GM21723 (cell line): ENCODE results near the gene IL23A.
"Not testable (repeated sequence)": the region's sequence is repeated elsewhere in the genome, so short reads cannot be mapped to it uniquely, and the experiment has no call there.

Experiments
- ATAC-seq: cut with Tn5 transposase; IDR thresholded peaks from one replicate; pipeline ENCODE4 v1.9.1; 2021; ENCODE audit warnings: mild to moderate bottlenecking, moderate library complexity; ENCODE audit not compliant: unreplicated experiment

IL23A gene, protein sequence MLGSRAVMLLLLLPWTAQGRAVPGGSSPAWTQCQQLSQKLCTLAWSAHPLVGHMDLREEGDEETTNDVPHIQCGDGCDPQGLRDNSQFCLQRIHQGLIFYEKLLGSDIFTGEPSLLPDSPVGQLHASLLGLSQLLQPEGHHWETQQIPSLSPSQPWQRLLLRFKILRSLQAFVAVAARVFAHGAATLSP

DNA sequence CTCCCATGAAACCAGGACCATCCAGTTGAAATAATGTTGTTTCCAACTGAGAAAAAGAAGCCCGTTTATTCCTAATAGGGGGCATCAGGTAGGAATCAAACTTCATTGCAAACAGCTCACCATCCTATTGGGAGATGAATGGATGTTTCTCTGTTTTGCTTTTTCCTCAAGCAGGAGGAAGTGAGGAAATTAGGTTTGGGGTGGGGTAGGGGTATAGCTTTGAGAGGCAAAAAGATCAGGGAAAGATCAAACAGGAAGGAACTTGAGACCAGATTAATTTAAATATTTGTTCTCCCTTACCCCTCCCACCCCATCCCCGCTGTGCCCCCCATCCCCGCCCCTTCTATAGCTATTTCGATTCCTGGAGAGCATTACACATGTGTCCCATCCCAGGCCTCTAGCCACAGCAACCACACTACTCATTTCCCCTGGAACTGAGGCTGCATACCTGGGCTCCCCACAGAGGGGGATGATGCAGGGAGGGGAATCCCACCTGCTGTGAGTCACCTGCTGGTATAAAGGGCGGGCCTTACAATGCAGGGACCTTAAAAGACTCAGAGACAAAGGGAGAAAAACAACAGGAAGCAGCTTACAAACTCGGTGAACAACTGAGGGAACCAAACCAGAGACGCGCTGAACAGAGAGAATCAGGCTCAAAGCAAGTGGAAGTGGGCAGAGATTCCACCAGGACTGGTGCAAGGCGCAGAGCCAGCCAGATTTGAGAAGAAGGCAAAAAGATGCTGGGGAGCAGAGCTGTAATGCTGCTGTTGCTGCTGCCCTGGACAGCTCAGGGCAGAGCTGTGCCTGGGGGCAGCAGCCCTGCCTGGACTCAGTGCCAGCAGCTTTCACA, at the start of gene IL23A:
TSS of gene IL23A (plus strand) at position 577 of the 850 bp plus-strand sequence. CDS start at position 738, 161 bp downstream.
- ATAC-seq, result peak; percentile 37

DNA sequence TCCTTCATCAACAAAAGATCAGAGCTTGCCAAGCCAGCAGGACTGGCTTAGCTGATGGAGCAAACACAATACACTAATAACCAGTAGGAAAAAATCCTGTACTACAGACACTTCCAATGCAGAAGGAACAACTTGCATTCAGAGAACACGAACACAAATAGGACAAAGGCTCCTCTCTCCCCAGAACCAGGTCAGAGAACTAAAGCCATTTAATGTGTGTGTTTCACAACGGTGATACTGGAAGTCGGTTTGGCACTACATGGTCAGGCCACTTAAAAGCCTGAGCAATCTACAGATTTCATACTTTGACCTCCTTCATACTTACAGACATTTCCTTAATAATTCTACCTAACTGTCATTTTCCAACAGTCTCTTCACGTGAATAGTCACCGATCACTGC, 44.9 kb upstream of the IL23A start:
- no peak for ATAC-seq

DNA sequence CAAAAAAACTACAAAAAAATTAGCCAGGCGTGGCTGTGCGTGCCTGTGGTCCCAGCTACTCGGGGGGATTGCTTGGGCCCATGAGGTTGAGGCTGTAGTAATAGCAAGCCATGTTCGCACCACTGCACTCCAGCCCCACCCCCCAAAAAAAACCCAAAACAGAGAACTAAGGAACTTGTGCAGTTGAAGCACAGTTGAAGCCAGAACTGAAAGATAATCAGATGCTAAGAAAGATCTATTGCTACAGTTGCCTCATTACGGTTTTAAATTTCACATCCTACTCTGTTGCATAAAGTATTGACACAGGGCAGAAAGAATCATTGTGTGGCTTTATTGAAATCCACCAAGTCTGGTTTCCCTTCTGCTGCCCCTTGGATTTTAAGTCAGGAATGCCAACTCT, 42.4 kb upstream of the IL23A start:
- no peak for ATAC-seq

DNA sequence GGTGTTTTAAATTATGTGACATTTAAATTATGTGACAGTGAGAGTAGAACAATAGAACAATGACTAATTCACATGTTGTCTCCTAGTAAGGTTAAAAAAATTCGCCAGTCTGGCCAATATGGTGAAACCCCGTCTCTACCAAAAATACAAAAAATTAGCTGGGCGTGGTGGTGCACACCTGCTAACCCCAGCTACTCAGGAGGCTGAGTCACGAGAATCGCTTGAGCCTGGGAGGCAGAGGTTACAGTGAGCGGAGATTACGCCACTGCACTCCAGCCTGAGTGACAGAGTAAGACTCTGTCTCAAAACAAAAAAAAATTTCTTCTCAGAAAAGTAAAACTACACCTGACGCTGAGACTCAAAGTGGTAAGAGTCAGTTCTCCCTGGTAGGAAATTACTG, 41.3 kb upstream of the IL23A start:
- ATAC-seq, result no peak

DNA sequence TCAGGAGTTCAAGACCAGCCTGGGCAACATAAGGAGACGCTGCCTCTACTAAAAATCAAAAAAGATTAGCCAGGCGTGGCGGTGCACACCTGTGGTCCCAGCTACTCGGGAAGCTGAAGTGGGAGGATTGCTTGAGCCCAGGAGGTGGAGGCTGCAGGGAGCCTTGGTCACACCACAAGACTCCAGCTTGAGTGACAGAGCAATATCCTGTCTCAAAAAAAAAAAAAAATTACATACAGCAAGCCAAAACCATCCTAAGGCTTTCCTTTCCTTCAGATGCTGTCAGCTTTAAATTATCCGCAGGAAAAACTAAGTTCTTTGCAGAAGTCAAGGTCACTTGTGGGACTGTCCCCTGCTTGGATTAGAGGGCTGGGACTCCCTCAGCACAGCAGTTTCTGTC, 39.9 kb upstream of the IL23A start:
- no peak for ATAC-seq

DNA sequence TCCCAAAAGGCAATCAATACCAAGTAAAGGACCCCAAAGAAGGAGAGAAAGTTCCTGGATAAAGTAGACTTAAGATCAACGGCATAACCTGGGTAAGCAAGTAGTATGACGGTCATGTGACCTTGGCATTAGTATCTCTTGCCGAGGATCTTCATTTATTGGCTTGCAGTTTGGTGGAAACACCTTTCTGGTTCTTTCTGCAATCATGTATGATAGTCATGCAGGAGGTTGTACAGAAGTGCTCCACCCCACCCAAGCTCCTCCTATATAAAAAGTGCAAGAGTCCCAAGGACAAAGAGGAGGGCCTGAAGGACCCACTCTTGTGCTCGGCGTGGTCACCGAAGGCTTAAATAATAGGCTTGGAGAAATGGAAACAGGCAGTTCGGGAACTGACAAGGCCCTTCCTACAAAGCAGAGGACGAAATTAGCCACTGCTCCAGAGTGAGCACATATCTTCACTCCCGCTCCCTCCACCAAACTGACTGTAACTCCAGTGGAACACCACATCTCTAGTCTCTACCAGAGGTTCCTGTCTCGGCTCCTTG, 39.3 kb upstream of the IL23A start:
- ATAC-seq, result no peak

DNA sequence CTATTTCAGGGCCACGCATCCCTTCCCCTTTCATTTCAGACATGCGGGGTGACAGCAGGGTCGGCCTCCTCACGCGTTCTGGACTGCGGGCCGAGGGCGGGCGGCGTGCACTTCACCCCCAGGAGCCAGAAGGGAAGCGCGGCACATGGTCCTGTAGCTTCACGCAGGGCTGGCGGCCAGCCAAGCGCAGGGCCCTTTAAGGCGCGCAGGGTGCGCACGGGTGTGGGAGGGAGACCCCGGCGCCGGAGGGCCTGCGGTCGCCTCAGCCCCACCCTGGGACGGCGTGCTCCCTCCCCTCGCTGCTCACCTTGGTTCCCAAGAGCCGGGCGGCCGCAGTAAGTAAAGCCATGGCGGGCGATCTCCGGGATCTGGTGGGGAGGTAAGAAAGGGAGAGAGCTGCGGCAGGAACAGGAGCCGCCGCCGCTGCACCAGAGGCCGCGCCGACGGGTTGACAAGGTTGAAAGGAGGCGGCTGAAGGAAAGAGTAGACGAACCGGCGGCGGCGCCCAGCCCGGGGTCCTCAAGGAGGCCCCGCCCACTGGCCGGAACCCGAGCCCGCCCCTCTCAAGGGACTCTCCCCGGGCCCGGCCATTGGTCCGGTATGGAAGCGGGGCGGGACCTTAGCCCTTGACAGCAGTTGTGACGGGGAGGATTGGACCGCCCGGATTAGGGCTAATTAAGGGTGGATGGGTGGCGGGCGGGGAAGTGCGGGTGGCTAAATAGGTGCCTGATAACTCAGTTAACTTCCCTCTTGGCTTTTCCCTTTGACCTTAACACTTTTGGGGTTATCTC, 38.6 kb upstream of the IL23A start, which contains the start of gene CS:
TSS of gene CS (minus strand) at position 478 of the 791 bp plus-strand sequence. CDS start at position 349, 129 bp downstream.
- peak; percentile 89 for ATAC-seq

DNA sequence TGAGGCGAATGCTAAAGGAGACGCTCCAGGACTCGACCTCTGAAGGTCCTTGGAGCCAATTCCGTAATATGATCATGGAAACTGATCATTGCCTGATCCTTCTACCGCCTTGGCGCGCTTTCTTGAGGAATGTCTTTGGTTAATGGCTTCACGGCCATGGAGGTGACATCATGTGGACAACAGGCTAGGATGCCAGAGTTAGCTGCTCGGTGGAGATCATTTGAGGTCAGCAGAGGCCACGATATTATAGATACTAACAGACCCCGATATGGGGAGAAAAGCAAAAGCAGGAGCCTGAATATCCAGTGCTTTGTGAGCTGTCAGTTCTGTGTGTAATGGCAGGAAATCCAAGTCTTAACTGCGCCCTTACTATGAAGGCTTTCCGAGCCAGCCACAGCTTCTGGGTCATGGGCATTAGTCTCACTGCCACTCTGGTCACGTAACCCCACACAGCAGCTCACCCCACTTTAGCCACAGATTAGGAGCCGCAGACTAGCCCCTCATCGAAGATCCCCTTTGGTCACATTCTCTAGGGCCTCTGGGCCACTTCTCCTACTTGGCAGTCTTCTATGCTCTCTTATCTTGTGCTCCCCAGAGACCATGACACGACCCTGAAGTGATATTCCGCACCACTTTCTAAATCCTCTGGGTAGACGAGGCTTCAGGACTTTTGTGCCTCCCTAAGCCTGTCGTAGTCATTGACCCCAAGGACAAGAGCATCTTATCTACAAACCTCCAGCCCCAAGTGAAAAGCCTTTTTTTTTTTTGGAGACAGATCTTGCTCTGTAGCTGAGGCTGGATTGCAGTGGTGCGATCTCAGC, 37.8 kb upstream of the IL23A start:
- no peak for ATAC-seq

DNA sequence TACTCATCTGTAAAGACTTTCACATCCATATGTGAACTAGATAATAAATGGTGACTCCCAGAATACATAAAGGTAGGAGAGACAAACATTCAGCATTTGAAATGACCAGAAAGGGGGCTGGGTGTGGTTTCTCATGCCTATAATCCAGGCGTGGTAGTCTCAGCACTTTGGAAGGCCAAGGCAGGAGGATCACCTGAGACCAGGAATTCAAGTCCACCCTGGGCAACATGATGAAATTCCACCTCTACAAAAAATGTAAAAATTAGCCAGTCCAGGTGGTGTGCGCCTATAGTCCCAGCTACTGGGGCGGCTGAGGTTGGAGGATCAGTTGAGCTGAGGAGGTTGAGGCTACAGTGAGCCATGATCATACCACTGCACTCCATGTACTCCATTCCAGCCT, 34.4 kb upstream of the IL23A start:
- no peak for ATAC-seq

DNA sequence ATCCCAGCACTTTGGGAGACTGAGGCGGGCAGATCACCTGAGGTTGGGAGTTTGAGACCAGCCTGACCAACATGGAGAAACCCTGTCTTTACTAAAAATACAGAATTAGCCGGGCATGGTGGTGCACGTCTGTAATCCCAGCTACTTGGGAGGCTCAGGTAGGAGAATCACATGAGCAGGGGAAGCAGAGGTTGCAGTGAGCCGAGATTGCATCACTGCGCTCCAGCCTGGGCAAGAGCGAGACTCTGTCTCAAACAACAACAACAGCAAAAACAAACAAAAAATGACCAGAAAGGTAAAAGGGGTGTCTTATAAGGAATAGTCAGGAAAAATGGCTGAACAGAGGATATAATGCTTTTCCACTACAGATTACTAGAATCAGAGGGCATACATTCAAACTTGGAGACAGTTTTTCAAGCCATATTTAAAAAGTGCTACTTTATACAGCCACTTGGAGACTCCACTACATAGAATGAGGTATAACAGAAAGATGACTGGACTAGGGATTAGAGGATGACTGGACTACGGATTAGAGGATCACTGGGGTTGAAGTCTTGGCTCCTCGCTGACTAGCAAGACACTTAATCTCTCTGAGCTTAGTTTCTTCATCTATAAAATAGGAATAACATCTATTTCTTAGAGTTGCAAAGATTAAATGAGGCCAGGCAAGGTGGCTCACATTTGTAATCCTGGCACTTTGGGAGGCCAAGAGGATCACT, 33.7 kb upstream of the IL23A start:
- no peak for ATAC-seq

DNA sequence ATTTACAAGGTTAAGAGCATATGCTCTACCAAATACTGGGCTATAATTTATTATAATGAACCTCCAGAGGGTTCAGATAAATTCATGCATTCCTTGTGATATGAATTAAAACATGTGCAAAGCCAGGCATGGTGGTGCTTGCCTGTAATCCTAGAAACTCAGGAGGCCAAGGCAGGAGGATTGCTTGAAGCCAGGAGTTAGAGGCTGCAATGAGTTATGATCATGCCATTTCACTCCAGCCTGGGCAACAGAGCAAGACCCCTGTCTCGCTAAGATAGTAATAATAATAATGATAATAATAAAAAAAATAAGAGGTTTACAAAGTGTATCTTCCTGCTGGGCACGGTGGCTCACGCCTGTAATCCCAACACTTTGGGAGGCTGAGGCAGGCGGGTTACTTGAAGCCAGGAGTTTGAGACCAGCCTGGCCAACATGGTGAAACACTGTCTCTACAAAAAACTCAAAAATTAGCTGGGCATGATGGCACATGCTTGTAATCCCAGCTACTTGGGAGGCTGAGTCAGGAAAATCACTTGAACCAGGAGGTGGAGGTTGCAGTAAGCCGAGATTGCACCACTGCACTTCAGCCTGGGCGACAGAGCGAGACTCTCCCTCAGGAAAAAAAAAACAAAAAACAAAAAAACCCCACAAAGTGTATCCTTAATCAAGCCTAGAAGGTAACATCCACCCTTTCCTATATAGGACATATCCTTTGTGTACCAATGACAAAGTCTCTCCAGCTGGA, 31.3 kb upstream of the IL23A start:
- ATAC-seq, result no peak

DNA sequence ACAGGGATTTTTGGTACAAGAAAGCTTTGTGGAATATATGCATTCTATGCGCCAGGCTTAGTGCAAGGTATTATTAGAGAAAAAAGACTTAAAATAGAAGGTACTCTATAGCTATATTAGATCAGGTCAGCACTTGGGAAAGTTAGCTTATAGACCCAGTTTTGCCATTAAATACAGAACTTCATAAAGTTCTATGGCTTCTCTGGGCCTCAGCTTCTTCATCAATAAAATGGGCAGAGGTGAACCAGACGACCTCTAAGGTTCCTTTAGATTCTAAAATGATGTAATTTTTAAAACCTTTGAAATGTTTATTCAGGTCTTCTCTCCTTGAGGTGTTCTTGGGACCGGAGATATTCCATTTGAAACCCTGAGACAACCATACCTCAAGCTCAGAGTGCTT, 30.0 kb upstream of the IL23A start:
- no peak for ATAC-seq

DNA sequence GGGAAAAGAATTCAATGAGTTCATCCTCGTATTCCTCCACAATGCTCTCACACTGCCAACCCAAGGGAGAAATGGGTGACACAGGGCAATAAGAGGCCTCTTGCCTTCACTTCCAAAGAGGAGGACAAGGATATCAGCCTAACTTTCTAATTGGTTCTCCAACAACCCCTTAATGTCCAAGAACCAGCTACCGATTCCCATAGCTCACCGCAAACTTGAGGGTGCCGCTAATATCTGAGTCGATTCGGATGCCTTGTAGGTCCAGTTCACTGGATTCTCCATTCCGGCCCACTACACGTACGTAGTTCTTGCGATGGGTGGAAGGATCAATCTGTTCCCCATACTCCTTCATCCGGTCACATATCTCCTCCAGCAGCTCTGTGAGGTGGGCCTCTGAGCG, 27.7 kb upstream of the IL23A start:
- ATAC-seq, result no peak

DNA sequence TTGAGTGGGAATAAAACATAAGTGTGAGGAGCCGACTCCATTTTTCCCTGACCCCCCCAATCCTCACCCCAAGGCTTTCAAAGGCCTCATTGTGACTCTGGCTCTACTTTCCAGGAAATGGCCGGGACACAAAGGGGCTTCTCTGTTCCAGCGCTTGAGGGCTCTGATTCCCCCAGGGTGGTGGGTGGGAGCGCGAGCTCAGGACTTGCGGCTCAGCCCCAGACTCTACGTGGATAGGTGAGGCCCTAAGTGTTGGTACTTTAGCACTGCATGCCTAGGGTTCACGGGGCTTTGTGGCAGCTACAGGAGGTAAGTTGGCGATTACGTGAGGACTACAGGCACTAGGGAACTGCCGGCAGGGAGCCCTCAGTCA, 23.4 kb upstream of the IL23A start:
- no peak for ATAC-seq

DNA sequence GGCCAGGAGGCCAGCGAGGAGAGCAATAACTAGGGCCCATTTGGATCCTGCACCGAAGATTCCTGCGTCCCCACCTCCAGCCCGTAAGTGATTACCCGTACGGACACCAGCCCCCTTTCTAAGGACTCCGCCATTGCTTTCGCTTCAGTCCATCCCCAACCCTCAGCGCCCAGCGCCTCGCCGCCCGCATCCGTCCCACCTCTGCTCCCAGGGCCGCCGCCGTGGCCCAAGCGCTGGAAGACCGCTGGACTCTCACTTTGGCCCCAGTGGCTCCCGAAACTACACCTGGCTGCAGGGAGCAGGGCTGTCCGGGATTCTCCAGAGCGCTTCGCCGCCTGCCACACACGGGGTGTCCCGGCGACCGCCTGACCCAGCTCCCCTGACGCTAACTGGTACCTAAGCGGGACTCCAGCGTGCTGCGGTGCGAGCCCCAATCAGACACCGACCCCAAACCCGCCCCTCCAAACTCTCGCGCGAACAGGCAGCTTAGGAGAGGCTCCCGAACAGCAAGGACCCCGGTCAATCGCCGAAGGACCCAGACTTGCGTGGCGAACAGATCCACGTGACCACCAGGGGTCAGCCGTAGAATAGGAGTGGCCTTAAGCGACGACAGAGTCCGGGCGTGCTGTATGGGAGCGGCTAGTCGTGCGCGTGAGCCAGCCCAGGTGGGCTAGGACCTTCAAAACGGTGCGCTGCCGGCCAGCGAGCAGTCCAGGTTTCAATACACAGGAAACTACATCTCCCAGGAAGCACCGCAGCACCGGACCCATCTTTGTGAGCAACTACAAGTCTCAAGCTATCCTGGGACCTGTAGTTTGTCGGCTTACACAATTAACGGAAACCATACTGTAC, 22.8 kb upstream of the IL23A start, which contains the start of gene CNPY2:
TSS of gene CNPY2 (minus strand) at position 367 of the 852 bp plus-strand sequence. CDS start 771 bp downstream, outside the sequence.
- peak; percentile 91 for ATAC-seq

DNA sequence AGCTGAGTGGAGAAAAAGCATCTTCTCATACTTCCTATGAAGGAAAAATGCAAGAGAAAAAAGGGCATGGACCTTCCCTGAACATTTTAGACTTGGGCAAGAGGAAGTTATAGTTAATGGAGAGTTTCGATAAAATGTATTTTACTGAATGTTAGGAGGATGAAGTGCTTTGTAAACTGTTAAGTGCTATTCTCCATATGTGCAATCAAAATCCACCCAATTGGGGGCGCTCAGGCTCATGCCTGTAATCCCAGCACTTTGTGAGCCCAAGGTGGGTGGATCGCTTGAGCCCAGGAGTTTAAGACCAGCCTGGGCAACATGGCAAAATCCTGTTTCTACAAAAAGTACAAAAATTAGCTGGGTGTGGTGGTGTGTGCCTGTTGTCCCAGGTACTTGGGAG, 21.0 kb upstream of the IL23A start:
- ATAC-seq, result no peak

DNA sequence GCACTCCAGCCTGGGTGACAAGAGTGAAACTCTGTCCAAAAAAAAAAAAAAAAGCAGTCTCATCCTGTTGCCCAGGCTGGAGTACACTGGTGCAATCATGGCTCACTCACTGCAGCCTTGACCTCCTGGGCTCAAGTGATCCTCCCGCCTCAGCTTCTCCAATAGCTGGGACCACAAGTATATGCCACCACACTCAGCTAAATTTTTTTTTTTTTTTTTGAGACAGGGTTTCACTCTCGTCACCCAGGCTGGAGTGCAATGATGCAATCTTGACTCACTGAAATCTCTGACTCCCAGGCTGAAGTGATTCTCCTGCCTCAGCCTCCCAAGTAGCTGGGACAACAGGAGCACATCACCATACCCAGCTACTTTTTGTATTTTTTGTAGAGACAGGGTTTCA, 17.7 kb upstream of the IL23A start:
- no peak for ATAC-seq

DNA sequence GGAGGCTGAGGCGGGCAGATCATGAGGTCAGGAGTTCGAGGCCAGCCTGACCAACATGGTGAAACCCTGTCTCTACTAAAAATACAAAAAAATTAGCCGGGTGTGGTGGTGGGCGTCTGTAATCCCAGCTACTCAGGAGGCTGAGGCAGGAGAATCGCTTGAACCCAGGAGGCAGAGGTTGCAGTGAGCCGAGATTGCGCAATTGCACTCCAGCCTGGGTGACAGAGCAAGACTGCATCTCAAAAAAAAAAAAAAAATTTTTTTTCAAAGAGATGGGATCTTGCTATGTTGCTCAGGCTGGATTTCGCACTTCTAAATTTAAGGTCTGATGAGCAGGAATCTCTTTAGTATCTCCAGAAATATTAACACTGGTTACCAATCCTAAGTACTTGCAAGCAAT, 17.1 kb upstream of the IL23A start:
- not testable (repeated sequence) for ATAC-seq
